GM12891 (cell line): ENCODE results near the gene NDOR1.

ENCODE experiments used
- PAX5 ChIP-seq: IDR thresholded peaks from 2 replicates; pipeline ENCODE4 v1.6.1; 2011; ENCODE audit warnings: low read length, moderate library complexity, mild to moderate bottlenecking; ENCODE audit not compliant: insufficient read depth, severe bottlenecking
- POLR2A ChIP-seq: IDR thresholded peaks from 2 replicates; pipeline ENCODE4 v1.6.1; 2011; ENCODE audit warnings: low read depth, low read length, control low read depth
- POLR2AphosphoS5 ChIP-seq: IDR thresholded peaks from 2 replicates; pipeline ENCODE4 v1.6.1; 2011; ENCODE audit warnings: low read depth, low read length, control low read depth
- TAF1 ChIP-seq: IDR thresholded peaks from 2 replicates; pipeline ENCODE4 v1.6.1; 2011; ENCODE audit warnings: low read depth, low read length, control low read depth

DNA sequence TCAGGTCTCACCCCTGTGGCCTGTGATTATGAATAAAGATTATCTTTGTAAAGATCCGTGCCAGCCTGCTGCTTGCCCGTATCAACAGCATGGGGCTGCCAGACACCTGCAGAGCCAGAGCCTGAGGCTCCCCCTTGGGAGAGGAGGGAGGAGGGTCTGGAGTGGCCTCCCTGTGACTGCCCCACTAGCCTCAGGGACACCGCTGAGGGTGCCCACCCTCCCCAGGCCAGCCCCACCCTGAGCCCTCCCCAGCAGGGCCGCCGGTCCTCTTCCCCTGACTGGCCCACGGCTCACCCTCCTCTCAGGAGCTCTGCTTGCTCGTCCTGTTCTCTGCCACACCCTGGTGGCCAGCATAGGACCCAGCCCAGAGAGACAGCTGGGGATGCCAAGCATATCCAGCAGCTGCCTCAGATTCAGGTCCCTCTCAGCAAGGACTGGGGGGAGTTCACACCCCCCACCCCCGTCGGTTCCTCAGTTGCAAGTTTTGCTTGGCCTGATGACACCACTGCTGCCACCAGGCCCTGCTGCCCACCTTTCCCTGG is 15.1 kb upstream of the NDOR1 start:
- no peak for TF ChIP-seq POLR2A
- no peak for TF ChIP-seq TAF1
- TF ChIP-seq PAX5: no peak
- no peak for TF ChIP-seq POLR2AphosphoS5
